Smooth muscle cell (in vitro differentiated cells): ENCODE results near the gene PLOD3. TPM values are rescaled to one million over a fixed set of nuclear protein-coding genes. Genes with fewer than 3 reads are reported as not detected.

Experiments used
- DNase-seq: peaks from one replicate; lab custom pipeline; 2025; ENCODE audit not compliant: unreplicated experiment; lab: John Stamatoyannopoulos, UW
- H2AFZ ChIP-seq: fragments of 200-600 bp; sonication (generic); 2 replicates; pipeline ENCODE4 v1.6.0; 2016; ENCODE audit warnings: antibody characterized with exemption, low read depth, mild to moderate bottlenecking
- H3F3A ChIP-seq: fragments of 200-600 bp; sonication (generic); 2 replicates; pipeline ENCODE4 v1.6.0; 2017; ENCODE audit warnings: antibody characterized with exemption, low read depth
- H3K27ac ChIP-seq: fragments of 200-600 bp; sonication (generic); 2 replicates; pipeline ENCODE4 v1.5.1; 2016; ENCODE audit warnings: low read depth, mild to moderate bottlenecking
- H3K27me3 ChIP-seq: fragments of 200-600 bp; sonication (generic); 2 replicates; pipeline ENCODE4 v1.6.1; 2016; ENCODE audit warnings: low read depth, mild to moderate bottlenecking
- H3K36me3 ChIP-seq: fragments of 200-600 bp; sonication (generic); 2 replicates; pipeline ENCODE4 v1.5.1; 2016; ENCODE audit warnings: low read depth
- H3K4me1 ChIP-seq: fragments of 200-600 bp; sonication (generic); 2 replicates; pipeline ENCODE4 v1.5.1; 2016; ENCODE audit warnings: low read depth
- H3K4me2 ChIP-seq: fragments of 200-600 bp; sonication (generic); 2 replicates; pipeline ENCODE4 v1.6.0; 2016; ENCODE audit warnings: mild to moderate bottlenecking
- H3K4me3 ChIP-seq: fragments of 200-600 bp; sonication (generic); 2 replicates; pipeline ENCODE4 v1.5.1; 2016; ENCODE audit warnings: mild to moderate bottlenecking
- H3K79me2 ChIP-seq: fragments of 200-600 bp; sonication (generic); 2 replicates; pipeline ENCODE4 v1.6.0; 2016; ENCODE audit warnings: low read depth, mild to moderate bottlenecking
- H3K9ac ChIP-seq: fragments of 200-600 bp; sonication (generic); 2 replicates; pipeline ENCODE4 v1.6.0; 2016; ENCODE audit warnings: low read depth
- H3K9me3 ChIP-seq: fragments of 200-600 bp; sonication (generic); replicated peaks from 2 replicates; pipeline ENCODE4 v1.5.1; 2016; ENCODE audit warnings: low read depth
- H4K20me1 ChIP-seq: fragments of 200-600 bp; sonication (generic); 2 replicates; pipeline ENCODE4 v1.6.0; 2016; ENCODE audit warnings: low read depth
- WGBS: methylation state at CpG from one replicate; pipeline ENCODE4 v1.1.7; 2016; ENCODE audit warnings: low lambda C conversion rate; 5-methylcytosine and 5-hydroxymethylcytosine counted together
- polyA plus RNA-seq: library from polyadenylated mRNA; unstranded; fragments of >200 nt; fragmentation: Nextera tagmentation; extraction: Ambion mirVana; gene quantifications from 2 replicates; pipeline ENCODE4 v1.2.1, GENCODE V29; 2016
- total RNA-seq: library from RNA; depleted of rRNA; stranded (reverse); fragments of >200 nt; gene quantifications from 2 replicates; pipeline ENCODE4 v1.2.3, GENCODE V29; 2014
- TF ChIP-seq, protein P1 (sequence below): fragments of 200-600 bp; sonication (generic); IDR thresholded peaks from 2 replicates; pipeline ENCODE4 v1.5.1; 2017; ENCODE audit warnings: borderline replicate concordance, mild to moderate bottlenecking, antibody characterized with exemption; ENCODE audit not compliant: insufficient read depth, poor library complexity, severe bottlenecking

Gene PLOD3
- total and polyA plus RNA-seq, 2 experiments from 2014 or later: 58.4 to 168 TPM

DNA sequence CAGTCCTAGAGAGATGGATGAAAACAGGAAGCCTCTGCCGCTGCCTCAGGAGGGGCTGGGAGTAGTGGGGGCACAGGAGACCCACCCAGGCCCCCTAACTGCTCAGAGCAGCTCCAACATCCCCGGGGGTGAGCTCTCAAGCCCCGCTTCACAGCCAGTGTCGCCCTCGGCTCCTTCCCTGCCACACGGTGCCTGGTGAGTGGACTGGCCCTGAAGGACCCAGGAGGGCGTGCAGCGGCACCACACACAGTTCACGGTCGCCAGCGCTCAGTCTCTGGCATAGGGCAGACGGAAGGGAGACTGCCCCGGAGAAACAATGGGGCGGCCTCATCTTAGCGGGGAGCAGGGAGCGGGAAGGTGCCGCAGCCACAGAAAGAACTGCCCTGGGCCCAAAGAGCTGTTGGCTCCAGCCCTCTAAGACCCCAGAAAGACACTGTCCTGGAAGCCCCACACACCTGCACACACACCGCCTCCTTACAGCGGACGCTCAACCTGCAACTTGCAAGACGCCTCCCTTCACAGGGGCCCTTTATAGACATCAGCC lies 19.0 kb upstream of the PLOD3 start:
- peaks cover 14% of the 10 kb centered on the region for H4K20me1 ChIP-seq
- no peaks in the 10 kb centered on the region for H3K27me3 ChIP-seq
- no peak overlapping the region for H3K9ac ChIP-seq
- DNase-seq: no peak
- TF ChIP-seq, protein P1, sequence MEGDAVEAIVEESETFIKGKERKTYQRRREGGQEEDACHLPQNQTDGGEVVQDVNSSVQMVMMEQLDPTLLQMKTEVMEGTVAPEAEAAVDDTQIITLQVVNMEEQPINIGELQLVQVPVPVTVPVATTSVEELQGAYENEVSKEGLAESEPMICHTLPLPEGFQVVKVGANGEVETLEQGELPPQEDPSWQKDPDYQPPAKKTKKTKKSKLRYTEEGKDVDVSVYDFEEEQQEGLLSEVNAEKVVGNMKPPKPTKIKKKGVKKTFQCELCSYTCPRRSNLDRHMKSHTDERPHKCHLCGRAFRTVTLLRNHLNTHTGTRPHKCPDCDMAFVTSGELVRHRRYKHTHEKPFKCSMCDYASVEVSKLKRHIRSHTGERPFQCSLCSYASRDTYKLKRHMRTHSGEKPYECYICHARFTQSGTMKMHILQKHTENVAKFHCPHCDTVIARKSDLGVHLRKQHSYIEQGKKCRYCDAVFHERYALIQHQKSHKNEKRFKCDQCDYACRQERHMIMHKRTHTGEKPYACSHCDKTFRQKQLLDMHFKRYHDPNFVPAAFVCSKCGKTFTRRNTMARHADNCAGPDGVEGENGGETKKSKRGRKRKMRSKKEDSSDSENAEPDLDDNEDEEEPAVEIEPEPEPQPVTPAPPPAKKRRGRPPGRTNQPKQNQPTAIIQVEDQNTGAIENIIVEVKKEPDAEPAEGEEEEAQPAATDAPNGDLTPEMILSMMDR: no peak
- no peak overlapping the region for H3K4me3 ChIP-seq
- H3F3A ChIP-seq: peaks cover 7% of the 10 kb centered on the region
- H3K9me3 ChIP-seq: no peaks in the 10 kb centered on the region
- H3K4me2 ChIP-seq: no peak overlapping the region
- no peaks in the 10 kb centered on the region for H3K36me3 ChIP-seq
- no peaks in the 10 kb centered on the region for H3K79me2 ChIP-seq
- H3K4me1 ChIP-seq: no peaks in the 10 kb centered on the region
- no peak overlapping the region for H2AFZ ChIP-seq
- H3K27ac ChIP-seq: no peak overlapping the region
- 97% methylated on average over 21 of the region's 21 CpGs for WGBS

DNA sequence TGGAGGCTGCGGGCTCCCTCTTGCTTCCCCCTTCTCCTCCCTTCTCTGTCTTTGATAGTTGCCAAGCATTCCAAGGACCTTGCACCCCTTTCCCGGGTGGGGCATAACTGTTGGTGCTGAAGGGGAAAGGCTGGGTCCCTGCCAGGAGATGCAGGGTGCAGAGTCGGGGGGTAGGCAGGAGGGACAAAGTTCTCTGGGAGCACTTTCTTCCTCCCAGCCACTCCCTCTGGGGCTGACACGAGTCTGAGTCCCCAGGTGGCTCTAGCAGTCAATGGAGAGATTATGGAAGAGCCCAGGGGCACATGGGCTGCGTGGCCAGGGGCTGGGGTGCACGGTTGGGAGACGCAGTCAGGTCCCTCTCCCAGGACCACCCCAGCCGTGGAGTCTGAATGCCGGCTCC lies 18.1 kb upstream of the PLOD3 start:
- DNase-seq: no peak
- Histone ChIP-seq H3K27me3 (no peaks in the 10 kb centered on the region), H3K27ac (no peak overlapping the region), H4K20me1 (peaks cover 8% of the 10 kb centered on the region), H3K79me2 (no peaks in the 10 kb centered on the region), H3K36me3 (no peaks in the 10 kb centered on the region), H3K4me3 (no peak overlapping the region), H3K4me2 (no peak overlapping the region), H3K4me1 (no peaks in the 10 kb centered on the region), H3K9ac (no peak overlapping the region), H3K9me3 (no peaks in the 10 kb centered on the region), H2AFZ (no peak overlapping the region), H3F3A (peaks cover 7% of the 10 kb centered on the region)
- 88% methylated on average over 9 of the region's 9 CpGs for WGBS
- TF ChIP-seq, protein P1: no peak

DNA sequence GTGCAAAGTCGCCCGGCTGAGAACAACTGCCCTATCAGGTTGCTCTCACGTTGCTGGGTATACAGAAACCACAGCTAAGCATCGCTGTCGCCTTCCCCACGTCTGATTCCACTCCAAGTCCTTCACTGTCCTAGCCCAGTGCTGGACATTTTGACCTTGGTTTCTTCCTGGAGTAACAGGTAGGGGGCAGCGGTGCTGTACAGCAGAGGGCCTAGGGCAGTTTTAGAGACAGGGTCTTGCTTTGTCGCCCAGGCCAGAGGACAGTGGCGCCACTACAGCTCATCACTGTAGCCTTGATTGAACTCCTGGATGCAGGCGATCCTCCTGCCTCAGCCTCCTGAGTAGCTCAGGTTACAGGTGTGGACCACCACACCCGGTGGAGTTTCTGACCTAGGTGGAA lies 17.7 kb upstream of the PLOD3 start:
- Histone ChIP-seq H3K79me2 (no peaks in the 10 kb centered on the region), H3K4me1 (no peaks in the 10 kb centered on the region), H3K9ac (no peak overlapping the region), H3K9me3 (no peaks in the 10 kb centered on the region), H2AFZ (no peak overlapping the region), H3K27me3 (no peaks in the 10 kb centered on the region), H3F3A (peaks cover 7% of the 10 kb centered on the region), H3K27ac (no peak overlapping the region), H3K4me2 (no peak overlapping the region), H3K36me3 (no peaks in the 10 kb centered on the region), H4K20me1 (peaks cover 6% of the 10 kb centered on the region), H3K4me3 (no peak overlapping the region)
- TF ChIP-seq, protein P1: no peak
- 76% methylated on average over 11 of the region's 11 CpGs for WGBS
- no peak for DNase-seq

DNA sequence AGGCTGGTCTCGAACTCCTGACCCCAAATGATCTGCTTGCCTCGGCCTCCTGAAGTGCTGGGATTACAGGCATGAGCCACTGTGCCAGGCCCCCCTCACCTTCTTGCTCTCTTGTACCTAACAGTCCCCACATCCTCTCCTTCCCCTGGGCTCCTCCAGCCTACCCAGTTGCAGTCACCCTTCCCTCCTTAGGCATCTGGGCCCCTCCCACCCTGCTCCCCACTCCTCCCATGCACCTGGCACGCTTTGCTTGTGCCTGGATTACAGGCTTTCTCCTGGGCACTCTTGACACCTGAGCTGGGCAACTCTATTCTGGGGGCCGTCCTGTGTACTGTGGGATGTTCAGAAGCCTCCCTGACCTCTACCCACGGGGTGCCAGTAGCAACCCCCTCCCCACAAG lies 17.3 kb upstream of the PLOD3 start:
- Histone ChIP-seq H3K4me3 (no peak overlapping the region), H4K20me1 (peaks cover 6% of the 10 kb centered on the region), H3K4me1 (no peaks in the 10 kb centered on the region), H3K79me2 (no peaks in the 10 kb centered on the region), H3K36me3 (no peaks in the 10 kb centered on the region), H3K9me3 (no peaks in the 10 kb centered on the region), H3F3A (peaks cover 7% of the 10 kb centered on the region), H3K27ac (no peak overlapping the region), H3K9ac (no peak overlapping the region), H2AFZ (no peak overlapping the region), H3K27me3 (no peaks in the 10 kb centered on the region), H3K4me2 (no peak overlapping the region)
- TF ChIP-seq, protein P1: no peak
- no peak for DNase-seq
- 92% methylated on average over 5 of the region's 5 CpGs for WGBS
